Smooth muscle cell (in vitro differentiated cells): ENCODE measurements around the gene ZNF573. TPM values are rescaled to one million over a fixed set of nuclear protein-coding genes. Genes with fewer than 3 reads are reported as not detected.
"Not testable (repeated sequence)": the region's sequence is repeated elsewhere in the genome, so short reads cannot be mapped to it uniquely, and the experiment has no call there.

Source experiments
- DNase-seq: peaks from one replicate; lab custom pipeline; 2025; ENCODE audit not compliant: unreplicated experiment; lab: John Stamatoyannopoulos, UW
- H2AFZ ChIP-seq: fragments of 200-600 bp; sonication (generic); 2 replicates; pipeline ENCODE4 v1.6.0; 2016; ENCODE audit warnings: antibody characterized with exemption, low read depth, mild to moderate bottlenecking
- H3F3A ChIP-seq: fragments of 200-600 bp; sonication (generic); 2 replicates; pipeline ENCODE4 v1.6.0; 2017; ENCODE audit warnings: antibody characterized with exemption, low read depth
- H3K27ac ChIP-seq: fragments of 200-600 bp; sonication (generic); 2 replicates; pipeline ENCODE4 v1.5.1; 2016; ENCODE audit warnings: low read depth, mild to moderate bottlenecking
- H3K27me3 ChIP-seq: fragments of 200-600 bp; sonication (generic); 2 replicates; pipeline ENCODE4 v1.6.1; 2016; ENCODE audit warnings: low read depth, mild to moderate bottlenecking
- H3K36me3 ChIP-seq: fragments of 200-600 bp; sonication (generic); 2 replicates; pipeline ENCODE4 v1.5.1; 2016; ENCODE audit warnings: low read depth
- H3K4me1 ChIP-seq: fragments of 200-600 bp; sonication (generic); 2 replicates; pipeline ENCODE4 v1.5.1; 2016; ENCODE audit warnings: low read depth
- H3K4me2 ChIP-seq: fragments of 200-600 bp; sonication (generic); 2 replicates; pipeline ENCODE4 v1.6.0; 2016; ENCODE audit warnings: mild to moderate bottlenecking
- H3K4me3 ChIP-seq: fragments of 200-600 bp; sonication (generic); 2 replicates; pipeline ENCODE4 v1.5.1; 2016; ENCODE audit warnings: mild to moderate bottlenecking
- H3K79me2 ChIP-seq: fragments of 200-600 bp; sonication (generic); 2 replicates; pipeline ENCODE4 v1.6.0; 2016; ENCODE audit warnings: low read depth, mild to moderate bottlenecking
- H3K9ac ChIP-seq: fragments of 200-600 bp; sonication (generic); 2 replicates; pipeline ENCODE4 v1.6.0; 2016; ENCODE audit warnings: low read depth
- H3K9me3 ChIP-seq: fragments of 200-600 bp; sonication (generic); replicated peaks from 2 replicates; pipeline ENCODE4 v1.5.1; 2016; ENCODE audit warnings: low read depth
- H4K20me1 ChIP-seq: fragments of 200-600 bp; sonication (generic); 2 replicates; pipeline ENCODE4 v1.6.0; 2016; ENCODE audit warnings: low read depth
- CTCF ChIP-seq: fragments of 200-600 bp; sonication (generic); IDR thresholded peaks from 2 replicates; pipeline ENCODE4 v1.5.1; 2017; ENCODE audit warnings: borderline replicate concordance, mild to moderate bottlenecking, antibody characterized with exemption; ENCODE audit not compliant: insufficient read depth, poor library complexity, severe bottlenecking
- WGBS: methylation state at CpG from one replicate; pipeline ENCODE4 v1.1.7; 2016; ENCODE audit warnings: low lambda C conversion rate; 5-methylcytosine and 5-hydroxymethylcytosine counted together
- polyA plus RNA-seq: library from polyadenylated mRNA; unstranded; fragments of >200 nt; fragmentation: Nextera tagmentation; extraction: Ambion mirVana; gene quantifications from 2 replicates; pipeline ENCODE4 v1.2.1, GENCODE V29; 2016
- total RNA-seq: library from RNA; depleted of rRNA; stranded (reverse); fragments of >200 nt; gene quantifications from 2 replicates; pipeline ENCODE4 v1.2.3, GENCODE V29; 2014

Gene ZNF573
- total and polyA plus RNA-seq, 2 experiments from 2014 or later, result 2.5 to 3.3 TPM

DNA sequence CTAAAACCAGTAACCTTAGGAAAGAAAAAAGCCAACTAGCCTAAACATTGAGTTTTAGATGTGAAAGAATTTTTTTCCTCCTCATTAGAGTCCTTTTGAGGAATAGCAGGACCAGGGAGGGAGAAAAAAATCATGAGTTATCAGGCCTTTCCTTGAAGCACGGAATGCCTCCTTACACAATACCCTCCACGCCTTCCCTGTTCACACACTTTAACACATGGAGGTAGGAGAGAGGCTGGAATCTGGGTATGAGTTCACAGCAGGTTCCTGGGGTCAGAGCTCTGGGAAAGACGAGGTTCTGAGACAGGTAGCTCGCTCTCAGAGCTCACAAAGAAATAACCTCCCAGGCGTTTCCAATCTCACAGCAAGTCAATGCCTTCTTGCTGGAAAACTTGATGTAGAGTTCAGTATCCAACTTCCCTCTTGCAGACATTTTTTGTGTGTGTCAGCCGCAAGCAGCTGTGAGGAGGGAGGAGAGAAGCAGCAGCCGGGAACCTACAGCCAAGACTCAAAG lies 716 bp downstream of the ZNF573 start:
- Histone ChIP-seq H3K9ac (peak overlapping the region; percentile 78), H3K36me3 (no peaks in the 10 kb centered on the region), H3K9me3 (no peaks in the 10 kb centered on the region), H3K27me3 (no peaks in the 10 kb centered on the region), H3F3A (no peaks in the 10 kb centered on the region), H3K79me2 (peaks cover 5% of the 10 kb centered on the region), H4K20me1 (no peaks in the 10 kb centered on the region), H3K27ac (peak overlapping the region; percentile 74), H2AFZ (peak overlapping the region; percentile 97), H3K4me1 (peaks cover 10% of the 10 kb centered on the region), H3K4me3 (peak overlapping the region; percentile 85), H3K4me2 (peak overlapping the region; percentile 91)
- no peak for TF ChIP-seq CTCF
- no peak for DNase-seq
- 43% methylated on average over 7 of the region's 7 CpGs for WGBS

DNA sequence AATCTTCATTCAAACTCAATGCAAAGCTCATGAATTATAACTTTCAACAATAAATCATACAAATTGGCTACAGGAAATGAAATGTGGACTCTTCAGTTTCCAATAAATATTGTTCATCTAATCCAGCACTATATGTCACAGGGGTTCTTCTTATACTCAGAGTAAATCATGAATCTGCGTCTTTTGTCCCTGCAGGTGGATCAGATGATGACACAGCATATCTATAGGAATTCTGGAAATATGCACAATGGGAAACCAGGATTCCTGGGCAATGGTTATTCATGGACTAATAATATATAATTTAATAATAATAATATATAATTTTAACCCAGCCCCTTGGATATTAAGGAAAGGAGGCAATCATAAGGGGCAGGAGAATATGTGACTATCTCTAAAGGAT lies 8.4 kb downstream of the ZNF573 start:
- H3K27me3 ChIP-seq, result no peaks in the 10 kb centered on the region
- DNase-seq, result no peak
- no peaks in the 10 kb centered on the region for H3F3A ChIP-seq
- H2AFZ ChIP-seq, result no peak overlapping the region
- H3K36me3 ChIP-seq, result peaks cover 9% of the 10 kb centered on the region
- H3K4me1 ChIP-seq, result no peaks in the 10 kb centered on the region
- WGBS, result 100% methylated on average over 1 of the region's 1 CpG
- TF ChIP-seq CTCF, result no peak
- peaks cover 5% of the 10 kb centered on the region for H3K79me2 ChIP-seq
- H3K4me3 ChIP-seq, result no peak overlapping the region
- H3K9me3 ChIP-seq, result no peaks in the 10 kb centered on the region
- H4K20me1 ChIP-seq, result no peaks in the 10 kb centered on the region
- no peak overlapping the region for H3K4me2 ChIP-seq
- no peak overlapping the region for H3K9ac ChIP-seq
- H3K27ac ChIP-seq, result no peak overlapping the region

- Histone ChIP-seq H3K4me2 (no peak overlapping the region), H3F3A (no peaks in the 10 kb centered on the region), H3K27me3 (no peaks in the 10 kb centered on the region), H3K4me1 (no peaks in the 10 kb centered on the region), H3K27ac (no peak overlapping the region), H2AFZ (no peak overlapping the region), H4K20me1 (no peaks in the 10 kb centered on the region), H3K9ac (no peak overlapping the region), H3K36me3 (no peaks in the 10 kb centered on the region), H3K79me2 (no peaks in the 10 kb centered on the region), H3K4me3 (no peak overlapping the region), H3K9me3 (no peaks in the 10 kb centered on the region)
- 100% methylated on average over 1 of the region's 1 CpG for WGBS
- no peak for TF ChIP-seq CTCF
- no peak for DNase-seq
Measured at GRCh38 chr19:37763488-37763887, 15.9 kb downstream of the ZNF573 start.

GRCh38 chr19:37757683-37758082 lies 21.7 kb downstream of the ZNF573 start:
- H3K36me3 ChIP-seq, H3K9me3 ChIP-seq, H3K79me2 ChIP-seq, H2AFZ ChIP-seq, H4K20me1 ChIP-seq, H3K9ac ChIP-seq, H3K27ac ChIP-seq, H3K4me2 ChIP-seq, H3K4me1 ChIP-seq, DNase-seq, H3K27me3 ChIP-seq, H3K4me3 ChIP-seq, H3F3A ChIP-seq: not testable (repeated sequence)
- WGBS, result 99% methylated on average over 4 of the region's 4 CpGs
